C4-2B (cell line): ENCODE measurements around the gene C5AR1.
A peak's percentile ranks its signal among the peaks of the same experiment; 100 is the strongest.
"Not testable (repeated sequence)": the region's sequence is repeated elsewhere in the genome, so short reads cannot be mapped to it uniquely, and the experiment has no call there.

Experiments used
- H3K27ac ChIP-seq: fragments of 450-650 bp; 2 replicates; pipeline ENCODE4 v1.5.1; 2017
- ZFX ChIP-seq: fragments of 450-650 bp; IDR thresholded peaks from 2 replicates; pipeline ENCODE4 v1.6.1; 2017
- TF ChIP-seq, protein P1 (sequence below): fragments of 450-650 bp; conservative IDR thresholded peaks from 2 replicates; pipeline ENCODE4 v1.5.1; 2017; ENCODE audit warnings: mild to moderate bottlenecking

C5AR1 gene

DNA sequence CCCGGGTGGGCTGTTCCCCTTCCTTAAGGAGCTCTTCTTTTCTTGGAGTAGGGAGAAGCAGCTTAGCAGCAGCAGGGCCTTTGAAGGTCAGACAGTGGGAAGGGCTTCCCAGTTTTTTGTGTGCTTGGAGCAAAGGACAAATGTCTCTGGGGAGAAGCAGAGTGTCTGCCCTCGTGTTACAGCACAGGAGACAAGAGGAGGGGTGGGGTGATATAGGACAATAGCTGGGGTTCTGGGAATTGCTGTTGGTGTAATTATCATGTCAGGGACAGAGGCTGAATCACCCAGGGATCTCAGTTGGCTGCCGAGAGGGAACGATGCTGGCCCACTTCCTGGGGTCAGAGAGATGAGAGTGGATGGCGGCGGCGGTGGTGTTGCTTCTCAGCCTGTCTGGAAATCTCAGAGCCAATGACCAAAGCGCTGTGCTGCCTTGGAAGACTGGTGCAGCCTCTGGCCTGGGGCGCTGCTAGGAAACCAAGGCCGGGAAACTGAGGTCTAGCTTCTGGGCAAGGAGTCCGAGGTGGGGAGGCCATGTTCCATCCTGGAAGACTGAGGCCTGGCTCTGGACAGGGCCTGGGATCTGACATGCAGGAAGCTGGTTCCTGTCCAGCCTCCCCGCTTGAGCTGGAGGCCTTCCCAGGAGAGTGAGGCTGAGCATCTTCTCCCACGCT is 33.7 kb upstream of the C5AR1 start:
- H3K27ac ChIP-seq, result peak overlapping the region; percentile 31

DNA sequence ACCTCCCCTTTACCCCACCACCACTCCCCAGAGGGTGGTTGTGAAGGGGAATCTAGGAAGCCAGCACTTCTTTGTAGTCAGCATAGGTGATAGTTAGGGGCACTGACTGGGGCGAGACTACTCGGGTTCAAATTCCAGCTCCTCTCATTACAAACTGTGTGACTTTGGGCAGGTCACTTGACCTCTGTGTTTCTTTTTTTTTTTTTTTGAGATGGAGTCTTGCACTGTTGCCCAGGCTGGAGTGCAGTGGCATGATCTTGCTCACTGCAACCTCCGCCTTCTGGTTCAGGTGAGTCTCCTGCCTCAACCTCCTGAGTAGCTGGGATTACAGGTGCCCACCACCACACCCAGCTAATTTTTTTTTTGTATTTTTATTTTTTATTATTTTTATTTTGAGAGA is 33.1 kb upstream of the C5AR1 start:
- H3K27ac ChIP-seq, result peak overlapping the region; percentile 31; the same call in 1 of the 2 replicates

More for the DNA sequence above, 33.7 kb upstream of the C5AR1 start:
- TF ChIP-seq, protein P1, sequence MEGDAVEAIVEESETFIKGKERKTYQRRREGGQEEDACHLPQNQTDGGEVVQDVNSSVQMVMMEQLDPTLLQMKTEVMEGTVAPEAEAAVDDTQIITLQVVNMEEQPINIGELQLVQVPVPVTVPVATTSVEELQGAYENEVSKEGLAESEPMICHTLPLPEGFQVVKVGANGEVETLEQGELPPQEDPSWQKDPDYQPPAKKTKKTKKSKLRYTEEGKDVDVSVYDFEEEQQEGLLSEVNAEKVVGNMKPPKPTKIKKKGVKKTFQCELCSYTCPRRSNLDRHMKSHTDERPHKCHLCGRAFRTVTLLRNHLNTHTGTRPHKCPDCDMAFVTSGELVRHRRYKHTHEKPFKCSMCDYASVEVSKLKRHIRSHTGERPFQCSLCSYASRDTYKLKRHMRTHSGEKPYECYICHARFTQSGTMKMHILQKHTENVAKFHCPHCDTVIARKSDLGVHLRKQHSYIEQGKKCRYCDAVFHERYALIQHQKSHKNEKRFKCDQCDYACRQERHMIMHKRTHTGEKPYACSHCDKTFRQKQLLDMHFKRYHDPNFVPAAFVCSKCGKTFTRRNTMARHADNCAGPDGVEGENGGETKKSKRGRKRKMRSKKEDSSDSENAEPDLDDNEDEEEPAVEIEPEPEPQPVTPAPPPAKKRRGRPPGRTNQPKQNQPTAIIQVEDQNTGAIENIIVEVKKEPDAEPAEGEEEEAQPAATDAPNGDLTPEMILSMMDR, result no peak
- TF ChIP-seq ZFX, result no peak

DNA sequence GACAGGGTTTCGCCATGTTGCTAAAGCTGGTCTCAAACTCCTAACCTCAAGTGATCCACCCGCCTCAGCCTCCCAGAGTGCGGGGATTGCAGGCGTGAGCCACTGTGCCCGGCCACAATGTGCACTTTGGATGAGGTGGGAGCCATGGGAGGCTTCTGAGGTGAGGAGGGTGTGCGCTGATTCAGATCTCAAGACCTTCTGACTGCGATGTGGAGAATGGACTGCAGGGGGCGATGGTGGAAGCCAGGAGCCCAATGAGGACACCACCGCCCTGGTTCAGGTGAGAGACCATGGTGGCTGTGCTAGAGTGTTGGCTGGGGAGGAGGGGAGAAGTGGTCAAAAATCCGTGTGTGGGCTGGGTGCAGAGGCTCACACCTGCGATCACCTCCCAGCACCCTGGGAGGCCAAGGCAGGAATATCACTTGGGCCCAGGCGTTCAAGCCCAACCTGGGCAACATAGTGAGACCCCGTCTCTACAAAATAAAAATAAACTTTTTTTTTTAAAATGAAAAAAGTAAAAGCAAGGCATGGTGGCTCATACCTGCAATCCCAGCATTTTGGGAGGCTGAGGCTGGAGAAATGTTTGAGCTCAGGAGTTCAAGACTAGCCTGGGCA is 29.4 kb upstream of the C5AR1 start:
- no peak overlapping the region for H3K27ac ChIP-seq
- TF ChIP-seq ZFX, result no peak
- TF ChIP-seq, protein P1, result peak; percentile 39

DNA sequence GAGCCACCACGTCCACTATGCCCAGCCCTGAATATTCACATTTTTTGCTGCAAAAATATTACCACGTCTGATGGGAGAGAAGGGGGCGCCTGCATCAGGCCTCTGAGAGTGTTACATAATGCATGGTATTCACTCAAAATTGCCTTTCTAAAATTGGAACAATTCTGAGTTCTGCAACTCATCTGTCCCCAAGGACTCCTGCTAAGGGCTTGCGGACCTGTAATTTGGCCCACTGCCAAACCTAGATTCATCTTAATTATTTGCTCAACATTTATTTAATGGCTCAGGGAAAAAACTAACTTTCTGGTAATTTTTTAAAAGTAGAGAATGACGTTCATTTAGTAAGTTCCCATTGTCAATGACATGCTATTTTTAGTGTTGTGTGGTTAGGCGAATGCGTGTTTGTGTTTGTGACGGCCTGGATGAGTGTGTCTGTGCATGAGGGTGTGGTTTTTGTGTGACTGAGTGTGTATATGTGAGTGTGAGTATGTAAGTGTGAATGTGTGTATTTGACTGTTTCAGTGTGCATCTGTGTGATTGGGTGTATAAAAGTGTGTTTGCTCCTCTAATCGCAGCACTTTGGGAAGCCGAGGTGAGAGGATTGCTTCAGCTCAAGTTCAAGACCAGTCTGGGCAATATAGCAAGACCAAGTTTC is 26.1 kb upstream of the C5AR1 start:
- no peak for TF ChIP-seq ZFX
- TF ChIP-seq, protein P1, result no peak
- H3K27ac ChIP-seq, result no peak overlapping the region

DNA sequence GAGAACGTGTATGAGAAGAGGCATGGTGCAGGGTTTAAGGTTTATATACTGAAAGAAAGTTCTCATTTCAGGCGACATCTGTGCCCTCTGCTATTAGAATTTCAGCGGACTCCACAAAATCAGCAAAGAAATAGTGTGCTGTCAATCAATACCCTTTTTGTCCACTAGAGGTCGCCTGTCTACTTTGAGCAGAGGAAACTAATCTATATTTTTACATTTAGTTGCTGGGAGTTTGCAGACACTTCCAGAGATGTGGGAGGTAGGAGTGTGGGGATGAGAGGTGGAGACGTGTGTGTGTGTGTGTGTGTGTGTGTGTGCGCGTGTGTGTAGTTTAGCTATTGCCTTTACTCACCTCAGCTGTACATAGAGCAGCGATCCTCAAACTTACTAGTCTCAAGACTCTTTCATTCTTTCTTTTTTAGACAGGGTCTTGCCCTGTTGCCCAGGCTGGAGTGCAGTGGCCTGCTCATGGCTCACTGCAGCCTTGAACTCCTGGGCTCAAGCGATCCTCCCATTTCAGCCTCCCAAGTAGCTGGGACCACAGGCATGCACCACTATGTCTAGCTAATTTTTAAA is 25.2 kb upstream of the C5AR1 start:
- TF ChIP-seq ZFX, result no peak
- TF ChIP-seq, protein P1, result peak; percentile 80
- H3K27ac ChIP-seq, result no peak overlapping the region

DNA sequence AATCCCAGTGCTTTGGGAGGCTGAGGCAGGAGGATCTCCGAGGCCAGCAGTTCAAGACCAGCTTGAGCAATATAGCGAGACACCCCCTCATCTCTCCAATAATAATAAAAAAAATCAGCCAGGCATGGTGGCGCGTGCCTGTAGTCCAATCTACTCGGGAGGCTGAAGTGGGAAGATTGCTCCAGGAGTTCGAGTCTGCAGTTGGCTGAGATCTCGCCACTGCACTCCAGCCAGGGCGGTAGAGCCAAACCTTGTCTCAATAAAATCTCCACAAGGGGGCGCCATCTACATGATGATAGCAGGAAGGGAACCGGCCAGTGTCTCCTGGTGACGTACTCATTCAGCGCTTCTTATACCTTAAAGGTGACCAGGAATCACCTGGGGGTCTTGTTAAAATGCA is 13.6 kb upstream of the C5AR1 start:
- TF ChIP-seq, protein P1, result peak; percentile 66
- TF ChIP-seq ZFX, result no peak
- no peak overlapping the region for H3K27ac ChIP-seq

DNA sequence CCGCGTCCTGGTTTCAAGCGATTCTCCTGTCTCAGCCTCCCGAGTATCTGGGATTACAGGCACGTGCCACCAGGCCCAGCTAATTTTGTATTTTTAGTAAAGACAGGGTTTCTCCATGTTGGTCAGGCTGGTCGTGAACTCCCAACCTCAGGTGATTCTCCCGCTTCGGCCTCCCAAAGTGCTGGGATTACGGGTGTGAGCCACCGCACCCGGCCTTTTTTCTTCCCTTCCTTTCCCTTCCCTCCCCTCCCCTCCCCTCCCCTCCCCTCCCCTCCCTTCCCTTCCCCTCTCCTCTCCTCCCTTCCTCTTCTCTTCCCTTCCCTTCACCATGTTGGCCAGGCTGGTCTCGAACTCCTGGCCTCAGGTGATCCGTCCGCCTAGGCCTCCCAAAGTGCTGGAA is 8.8 kb upstream of the C5AR1 start:
- not testable (repeated sequence) for H3K27ac ChIP-seq

DNA sequence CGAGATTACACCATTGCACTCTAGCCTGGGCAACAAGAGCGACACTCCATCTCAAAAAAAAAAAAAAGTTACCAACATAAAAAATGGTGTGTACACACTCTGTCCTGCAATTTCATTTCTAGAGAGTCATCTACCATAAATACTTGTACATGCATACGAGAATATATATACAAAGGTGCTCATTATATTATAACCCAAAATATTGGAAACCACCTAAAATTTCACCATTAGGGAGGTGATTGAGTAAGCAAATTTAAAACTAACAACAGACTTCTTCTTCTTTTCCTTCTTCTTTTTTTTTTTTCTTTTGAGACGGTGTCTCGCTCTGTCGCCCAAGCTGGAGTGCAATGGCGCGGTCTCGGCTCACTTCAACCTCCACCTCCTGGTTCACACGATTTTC is 7.4 kb upstream of the C5AR1 start:
- H3K27ac ChIP-seq, result no peak overlapping the region
- no peak for TF ChIP-seq ZFX
- TF ChIP-seq, protein P1, result no peak
